ENCODE data around the gene VPS4B.

DNA sequence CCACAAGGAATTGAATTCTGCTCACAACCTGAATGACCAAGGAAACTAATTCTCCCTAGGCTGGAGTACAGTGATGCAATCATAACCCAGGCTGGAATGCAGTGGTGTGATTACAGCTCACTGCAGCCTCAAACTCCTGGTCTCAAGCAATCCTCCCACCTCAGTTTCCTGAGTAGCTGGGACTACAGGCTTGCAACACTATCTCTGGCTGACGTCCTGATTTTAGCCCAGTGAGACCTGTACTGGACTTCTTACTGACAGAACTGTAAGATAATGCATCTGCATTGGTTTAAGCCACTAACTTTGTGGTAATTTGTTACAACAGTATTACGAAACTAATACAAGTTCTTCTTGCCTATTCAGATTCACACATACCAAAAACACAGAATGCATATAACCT is 45.7 kb downstream of the VPS4B start:
- TF ChIP-seq CTCF (IDR thresholded peaks at IDR 0.05), result no peak
- TF ChIP-seq POLR2A (IDR thresholded peaks at IDR 0.05; ENCODE audit: low read depth), result no peak
- TF ChIP-seq POLR2AphosphoS5 (IDR thresholded peaks at IDR 0.05), result no peak

Measured in esophagus muscularis mucosa (tissue), 3 donors.